HG02678 (cell line): ENCODE measurements around the gene HES6.

Experiments used
- ATAC-seq: cut with Tn5 transposase; IDR thresholded peaks from one replicate; pipeline ENCODE4 v1.9.1; 2021; ENCODE audit warnings: mild to moderate bottlenecking, moderate library complexity; ENCODE audit not compliant: unreplicated experiment

The HES6 gene

GRCh38 chr2:238239863-238240756 lies at the start of gene HES6:
HES6 (minus strand) TSS chr2:238240038; CDS start chr2:238239905, 133 bp downstream.
- peak; percentile 87 for ATAC-seq

- no peak for ATAC-seq
Measured at GRCh38 chr2:238289574-238289973, 49.7 kb upstream of the HES6 start.

GRCh38 chr2:238288650-238289573 lies 49.1 kb upstream of the HES6 start:
- peak; percentile 89 for ATAC-seq

GRCh38 chr2:238287737-238288649 lies 48.2 kb upstream of the HES6 start, which contains the start of gene PER2:
PER2 (minus strand) TSS chr2:238288610; CDS start chr2:238277936, 10,674 bp downstream.
- ATAC-seq: peak; percentile 45

- no peak for ATAC-seq
Measured at GRCh38 chr2:238286987-238287736, 47.3 kb upstream of the HES6 start.

GRCh38 chr2:238286551-238286950 lies 46.7 kb upstream of the HES6 start:
- ATAC-seq: no peak

- ATAC-seq: no peak
Measured at GRCh38 chr2:238286095-238286494, 46.3 kb upstream of the HES6 start.

- ATAC-seq: no peak
Measured at GRCh38 chr2:238285653-238286082, 45.8 kb upstream of the HES6 start.

- no peak for ATAC-seq
Measured at GRCh38 chr2:238284802-238285515, 45.1 kb upstream of the HES6 start.

GRCh38 chr2:238282861-238283738 lies 43.3 kb upstream of the HES6 start:
- ATAC-seq: no peak

- no peak for ATAC-seq
Measured at GRCh38 chr2:238281826-238282480, 42.1 kb upstream of the HES6 start.

GRCh38 chr2:238280083-238280825 lies 40.4 kb upstream of the HES6 start:
- no peak for ATAC-seq

GRCh38 chr2:238279324-238279682 lies 39.5 kb upstream of the HES6 start:
- ATAC-seq: no peak

GRCh38 chr2:238278626-238279323 lies 38.9 kb upstream of the HES6 start:
- no peak for ATAC-seq

- ATAC-seq: no peak
Measured at GRCh38 chr2:238277695-238278094, 37.9 kb upstream of the HES6 start.

GRCh38 chr2:238274152-238274865 lies 34.5 kb upstream of the HES6 start:
- ATAC-seq: no peak
